DND-41 (cell line): Measurements from ENCODE around the gene NME9.

Source experiments
- CTCF ChIP-seq: IDR thresholded peaks from 2 replicates; pipeline ENCODE4 v1.5.1; 2012; ENCODE audit warnings: borderline replicate concordance, low read length, moderate library complexity, mild to moderate bottlenecking; ENCODE audit not compliant: poor library complexity, severe bottlenecking; ENCODE audit errors: extremely low read depth
- EZH2 ChIP-seq: IDR thresholded peaks from 3 replicates; pipeline ENCODE4 v1.6.1; 2012; ENCODE audit warnings: borderline replicate concordance, low read depth, mild to moderate bottlenecking, moderate library complexity, low read length, inconsistent platforms; ENCODE audit not compliant: severe bottlenecking

GRCh38 chr3:138376663-138377062 lies 47.0 kb upstream of the NME9 start:
- no peak for TF ChIP-seq EZH2
- no peak for TF ChIP-seq CTCF
